Heart left ventricle (tissue), 16 donors: ENCODE results near the gene EPS8. TPM values are rescaled to one million over a fixed set of nuclear protein-coding genes. Genes with fewer than 3 reads are reported as not detected.

Experiments used
- ATAC-seq, 4 donors: fragments of 200-7000 bp; cut with Tn5 transposase; one replicate each; pipeline ENCODE4 v1.9.1; 2020 to 2022; ENCODE audit warnings: moderate library complexity in 4 of 4, mild to moderate bottlenecking in 3 of 4, moderate number of reproducible peaks in 1 of 4
- DNase-seq, 5 donors: peaks; one replicate each; pipeline ENCODE4 v3.0.0-alpha.2; 2020
- H3K27ac ChIP-seq, 12 donors: fragments of 200-600 bp; sonication (generic) in 4 of 12; one replicate each; pipeline versions ENCODE4 v1.5.0 to v1.8.0; 2016 to 2022; ENCODE audit warnings: mild to moderate bottlenecking in 2 of 12
- H3K27me3 ChIP-seq, 9 donors: fragments of 200-600 bp; sonication (generic) in 2 of 9; one replicate each; pipeline versions ENCODE4 v1.5.1 to v1.8.0; 2016 to 2022; ENCODE audit warnings: mild to moderate bottlenecking in 3 of 9
- H3K36me3 ChIP-seq, 9 donors: fragments of 200-600 bp; sonication (generic) in 2 of 9; one replicate each; pipeline versions ENCODE4 v1.5.0 to v1.8.0; 2018 to 2022; ENCODE audit warnings: mild to moderate bottlenecking in 2 of 9
- H3K4me1 ChIP-seq, 12 donors: fragments of 200-600 bp; sonication (generic) in 4 of 12; one replicate each; pipeline versions ENCODE4 v1.5.0 to v1.8.0; 2016 to 2022; ENCODE audit warnings: mild to moderate bottlenecking in 3 of 12
- H3K4me3 ChIP-seq, 12 donors: fragments of 200-600 bp; sonication (generic) in 4 of 12; one replicate each; pipeline versions ENCODE4 v1.5.0 to v1.8.0; 2017 to 2022; ENCODE audit warnings: mild to moderate bottlenecking in 9 of 12, moderate library complexity in 4 of 12
- H3K9me3 ChIP-seq, 12 donors: fragments of 200-600 bp; sonication (generic) in 4 of 12; one replicate each; pipeline versions ENCODE4 v1.5.0 to v1.8.0; 2016 to 2022; ENCODE audit warnings: mild to moderate bottlenecking in 1 of 12
- POLR2A ChIP-seq, 2 donors: fragments of 450-650 bp; IDR thresholded peaks; one replicate each; pipeline ENCODE4 v1.6.1; 2017; ENCODE audit warnings: antibody characterized with exemption in 2 of 2, mild to moderate bottlenecking in 2 of 2, moderate library complexity in 2 of 2
- WGBS, 4 donors: extraction: QIAGEN DNeasy Blood & Tissue Kit in 2 of 4; methylation state at CpG; one replicate each; pipeline versions ENCODE4 v1.1.5 to v1.1.7; 2013 to 2018; 5-methylcytosine and 5-hydroxymethylcytosine counted together
- intact Hi-C, 10 donors: fragments of 100-400 bp; cut with DNase I; formaldehyde crosslinking; loops; one replicate each; pipeline versions ENCODE4 v1.11.1 to v1.14.2; 2022
- polyA plus RNA-seq, 2 donors: library from polyadenylated mRNA; stranded (reverse); fragments of 200-250 nt; gene quantifications; one replicate each; pipeline ENCODE4 v1.2.3, GENCODE V29; 2013
- total RNA-seq, 9 donors: library from RNA; depleted of rRNA in 2 of 9; stranded (reverse); fragments of >200 nt in 2 of 9; fragmentation: NEBNext Ultra II Directional in 3 of 9; extraction: Animal tissue kit (Norgen Biotek cat#: 25700) in 3 of 9; gene quantifications; one replicate each; pipeline versions ENCODE4 v1.1.0 to v1.2.4, GENCODE V29; 2016 to 2023
- TF ChIP-seq, protein P1 (sequence below), 12 donors: fragments of 200-600 bp; sonication (generic) in 4 of 12; IDR thresholded peaks; one replicate each; pipeline versions ENCODE4 v1.5.0 to v1.8.0; 2018 to 2022; ENCODE audit warnings: antibody characterized with exemption in 12 of 12, mild to moderate bottlenecking in 5 of 12
- donor health status: ischemic (EF 13 %, LVEDD 7.1; RV severe dilation, severe dysfunction).
- donor health status: healthy with polysubstance abuse.
- donor health status: DM: no; HTN: yes; CAD: no.
- donor health status: DM: no; HTN: no; CAD: no.
- donor health status: ischemic (EF 25% LVEDD 6.9; RV normal size, moderate dysfunction).
- donor health status: ischemic (EF 25% LVEDD 5.7; RV mildly dilated, moderate dysfunction).
- donor health status: healthy.
- donor health status: DM: yes; HTN: yes; CAD: no.
- donor health status: ischemic (EF 35%, LVEDD 5.7; RV mildly dilated, moderate dysfunction).
- donor health status: nonischemic (EF 11% LVEDD 7.7; RV severe dilation, severe dysfunction).
- donor health status: DM: yes; HTN: yes; CAD: no.
- donor health status: PGD.
- donor health status: ischemic (EF 29% LVEDD 5.4; RV normal size, mild dysfunction).
- donor health status: nonischemic (EF 23%, LVEDD 6.1; RV moderate dilation, normal function).

EPS8 gene
- total and polyA plus RNA-seq, 11 donors, result 11.7 to 56.0 (median 20.9) TPM

DNA sequence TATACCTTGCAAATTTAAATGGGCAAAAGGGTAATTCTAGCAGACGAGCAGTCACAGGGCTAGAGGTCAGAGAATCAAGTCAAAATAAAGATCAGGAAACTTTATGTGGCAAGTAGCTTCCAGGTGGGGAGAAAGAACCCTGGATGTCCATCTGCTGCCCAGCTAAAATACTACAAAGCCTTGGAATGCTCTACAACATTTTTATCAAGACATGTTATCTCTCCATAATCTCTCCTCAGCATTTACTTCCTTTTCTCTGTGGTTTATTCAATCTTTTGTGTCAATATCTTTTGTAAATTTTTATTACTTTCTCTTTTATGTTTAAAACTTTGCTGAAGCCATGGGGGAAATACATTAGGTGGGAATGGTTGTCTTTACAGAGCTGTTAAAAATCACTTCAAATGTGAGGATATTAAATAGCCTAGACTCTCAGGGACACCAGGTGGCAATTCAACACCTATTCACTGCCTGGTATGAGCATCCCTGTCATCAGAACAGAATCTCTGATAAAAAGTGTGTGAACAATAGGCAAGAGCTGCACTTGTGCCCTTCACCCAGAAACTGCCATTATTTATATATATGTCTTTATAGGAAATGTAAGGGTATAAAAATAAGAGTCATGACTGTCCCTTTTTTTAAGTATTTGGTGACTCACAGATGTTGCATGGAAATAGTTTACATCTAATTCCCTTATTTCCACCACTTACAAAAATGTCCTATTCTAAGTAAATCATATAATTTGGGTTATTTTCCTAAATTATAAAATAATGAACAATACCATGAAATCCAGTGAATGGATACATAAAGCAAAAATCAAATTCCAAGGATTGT, 152.9 kb downstream of the EPS8 start:
- 85 to 93% (median 89%) methylated on average over 1 of the region's 1 CpG for WGBS, 4 donors
- H3K4me3 ChIP-seq, result no peak overlapping the region
- DNase-seq (no peak), ATAC-seq (no peak)
- no peaks in the 10 kb centered on the region for H3K27me3 ChIP-seq
- peaks cover 0 to 54% (median 6%) of the 10 kb centered on the region in 12 donors for H3K4me1 ChIP-seq
- no peaks in the 10 kb centered on the region for H3K9me3 ChIP-seq
- intact Hi-C loops, result loop anchor here in 1 of 10 donors (10.0 kb wide), 1 partner anchor 149 kb away; the partner anchor contains the start of gene EPS8
- TF ChIP-seq POLR2A (IDR thresholded peaks at IDR 0.05), result no peak
- TF ChIP-seq, protein P1, sequence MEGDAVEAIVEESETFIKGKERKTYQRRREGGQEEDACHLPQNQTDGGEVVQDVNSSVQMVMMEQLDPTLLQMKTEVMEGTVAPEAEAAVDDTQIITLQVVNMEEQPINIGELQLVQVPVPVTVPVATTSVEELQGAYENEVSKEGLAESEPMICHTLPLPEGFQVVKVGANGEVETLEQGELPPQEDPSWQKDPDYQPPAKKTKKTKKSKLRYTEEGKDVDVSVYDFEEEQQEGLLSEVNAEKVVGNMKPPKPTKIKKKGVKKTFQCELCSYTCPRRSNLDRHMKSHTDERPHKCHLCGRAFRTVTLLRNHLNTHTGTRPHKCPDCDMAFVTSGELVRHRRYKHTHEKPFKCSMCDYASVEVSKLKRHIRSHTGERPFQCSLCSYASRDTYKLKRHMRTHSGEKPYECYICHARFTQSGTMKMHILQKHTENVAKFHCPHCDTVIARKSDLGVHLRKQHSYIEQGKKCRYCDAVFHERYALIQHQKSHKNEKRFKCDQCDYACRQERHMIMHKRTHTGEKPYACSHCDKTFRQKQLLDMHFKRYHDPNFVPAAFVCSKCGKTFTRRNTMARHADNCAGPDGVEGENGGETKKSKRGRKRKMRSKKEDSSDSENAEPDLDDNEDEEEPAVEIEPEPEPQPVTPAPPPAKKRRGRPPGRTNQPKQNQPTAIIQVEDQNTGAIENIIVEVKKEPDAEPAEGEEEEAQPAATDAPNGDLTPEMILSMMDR (IDR thresholded peaks at IDR 0.05), result no peak
- peaks cover 0 to 33% (median 17%) of the 10 kb centered on the region in 9 donors for H3K36me3 ChIP-seq
- peak overlapping the region in 3 of 12 donors; percentile 12 to 52 (median 17) for H3K27ac ChIP-seq

DNA sequence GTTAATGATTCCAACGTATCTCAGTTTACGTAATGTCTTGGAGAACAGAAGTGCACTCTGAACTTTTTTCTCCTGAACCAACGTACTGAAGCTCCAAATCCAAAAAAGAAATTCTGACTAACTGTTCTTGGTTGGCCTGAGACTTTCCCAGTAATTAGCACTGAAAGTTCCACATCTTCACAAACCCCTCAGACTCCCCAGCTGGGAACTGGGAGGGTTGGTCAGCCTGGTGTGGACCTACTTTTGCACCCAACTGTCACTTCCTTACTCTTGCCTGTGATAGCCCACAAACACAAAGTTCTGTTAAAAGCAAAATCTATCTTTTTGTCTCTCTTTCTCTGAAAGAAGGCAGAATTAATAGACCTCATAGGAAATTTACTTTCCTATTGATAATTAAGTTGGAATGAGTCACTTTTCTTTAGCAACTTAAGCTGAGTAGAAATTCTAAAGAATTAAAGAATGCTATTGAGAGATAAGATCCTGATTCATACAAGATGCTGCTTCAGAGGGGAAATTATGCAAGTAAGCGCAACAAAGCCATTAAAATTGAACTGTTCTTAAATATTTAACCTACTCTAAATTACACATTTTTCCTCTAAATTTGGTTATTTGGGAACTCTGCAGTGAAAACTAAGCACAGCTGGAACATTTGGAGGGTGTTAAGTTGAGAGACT, 155.0 kb downstream of the EPS8 start:
- intact Hi-C loops, result loop anchor here in 2 of 10 donors (5.0 to 10.0 kb wide), 2 partner anchors 151 to 153 kb away; partner anchors contain the start of gene EPS8 (in 2 of the 2)
- Histone ChIP-seq H3K27me3 (no peaks in the 10 kb centered on the region), H3K9me3 (no peaks in the 10 kb centered on the region), H3K4me3 (no peak overlapping the region), H3K36me3 (peaks cover 0 to 20% (median 8%) of the 10 kb centered on the region in 9 donors), H3K27ac (peak overlapping the region in 11 of 12 donors; percentile 7 to 77 (median 41)), H3K4me1 (peaks cover 0 to 69% (median 19%) of the 10 kb centered on the region in 12 donors)
- 81 to 86% (median 85%) methylated on average over 4 of the region's 4 CpGs for WGBS, 4 donors
- peak in 1 of 5 donors; percentile 34 for DNase-seq
- TF ChIP-seq POLR2A (IDR thresholded peaks at IDR 0.05), result no peak
- TF ChIP-seq, protein P1 (IDR thresholded peaks at IDR 0.05), result no peak
- peak in 2 of 4 donors; percentile 47 to 53 for ATAC-seq

DNA sequence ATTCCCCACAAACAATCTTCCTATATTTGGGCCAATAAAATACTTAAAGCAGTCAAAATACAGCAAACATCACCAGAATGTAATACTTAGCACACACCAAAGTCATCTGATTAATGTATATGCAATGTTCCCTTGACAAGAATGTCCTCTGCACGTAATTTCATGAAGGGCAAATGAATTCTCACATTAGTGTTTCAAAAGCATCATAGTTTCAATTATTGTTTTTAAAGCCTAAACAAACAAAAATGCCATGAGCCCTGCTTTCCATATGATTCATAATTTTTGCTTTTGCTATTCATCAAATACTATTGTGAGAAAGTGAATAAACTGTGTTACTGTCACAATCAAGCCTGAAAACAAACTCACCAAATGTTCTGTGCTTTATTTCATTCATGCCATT, 156.0 kb downstream of the EPS8 start:
- Histone ChIP-seq H3K4me3 (no peak overlapping the region), H3K9me3 (no peaks in the 10 kb centered on the region), H3K4me1 (peaks cover 0 to 69% (median 25%) of the 10 kb centered on the region in 12 donors), H3K27me3 (no peaks in the 10 kb centered on the region), H3K36me3 (peaks cover 0 to 19% (median 8%) of the 10 kb centered on the region in 9 donors), H3K27ac (peak overlapping the region in 6 of 12 donors; percentile 22 to 77 (median 58))
- intact Hi-C loops, result loop anchor here in 2 of 10 donors (5.0 to 10.0 kb wide), 2 partner anchors 152 to 154 kb away; partner anchors contain the start of gene EPS8 (in 2 of the 2)
- no peak for ATAC-seq
- no peak for TF ChIP-seq POLR2A (IDR thresholded peaks at IDR 0.05)
- TF ChIP-seq, protein P1 (IDR thresholded peaks at IDR 0.05), result no peak
- 88 to 97% (median 92%) methylated on average over 1 of the region's 1 CpG for WGBS, 4 donors
- DNase-seq, result no peak
